Smooth muscle cell (in vitro differentiated cells): ENCODE results near the gene PIK3CG. TPM values are rescaled to one million over a fixed set of nuclear protein-coding genes. Genes with fewer than 3 reads are reported as not detected.

Source experiments
- DNase-seq: peaks from one replicate; lab custom pipeline; 2025; ENCODE audit not compliant: unreplicated experiment; lab: John Stamatoyannopoulos, UW
- H2AFZ ChIP-seq: fragments of 200-600 bp; sonication (generic); 2 replicates; pipeline ENCODE4 v1.6.0; 2016; ENCODE audit warnings: antibody characterized with exemption, low read depth, mild to moderate bottlenecking
- H3F3A ChIP-seq: fragments of 200-600 bp; sonication (generic); 2 replicates; pipeline ENCODE4 v1.6.0; 2017; ENCODE audit warnings: antibody characterized with exemption, low read depth
- H3K27ac ChIP-seq: fragments of 200-600 bp; sonication (generic); 2 replicates; pipeline ENCODE4 v1.5.1; 2016; ENCODE audit warnings: low read depth, mild to moderate bottlenecking
- H3K27me3 ChIP-seq: fragments of 200-600 bp; sonication (generic); 2 replicates; pipeline ENCODE4 v1.6.1; 2016; ENCODE audit warnings: low read depth, mild to moderate bottlenecking
- H3K36me3 ChIP-seq: fragments of 200-600 bp; sonication (generic); 2 replicates; pipeline ENCODE4 v1.5.1; 2016; ENCODE audit warnings: low read depth
- H3K4me1 ChIP-seq: fragments of 200-600 bp; sonication (generic); 2 replicates; pipeline ENCODE4 v1.5.1; 2016; ENCODE audit warnings: low read depth
- H3K4me2 ChIP-seq: fragments of 200-600 bp; sonication (generic); 2 replicates; pipeline ENCODE4 v1.6.0; 2016; ENCODE audit warnings: mild to moderate bottlenecking
- H3K4me3 ChIP-seq: fragments of 200-600 bp; sonication (generic); 2 replicates; pipeline ENCODE4 v1.5.1; 2016; ENCODE audit warnings: mild to moderate bottlenecking
- H3K79me2 ChIP-seq: fragments of 200-600 bp; sonication (generic); 2 replicates; pipeline ENCODE4 v1.6.0; 2016; ENCODE audit warnings: low read depth, mild to moderate bottlenecking
- H3K9ac ChIP-seq: fragments of 200-600 bp; sonication (generic); 2 replicates; pipeline ENCODE4 v1.6.0; 2016; ENCODE audit warnings: low read depth
- H3K9me3 ChIP-seq: fragments of 200-600 bp; sonication (generic); replicated peaks from 2 replicates; pipeline ENCODE4 v1.5.1; 2016; ENCODE audit warnings: low read depth
- H4K20me1 ChIP-seq: fragments of 200-600 bp; sonication (generic); 2 replicates; pipeline ENCODE4 v1.6.0; 2016; ENCODE audit warnings: low read depth
- CTCF ChIP-seq: fragments of 200-600 bp; sonication (generic); IDR thresholded peaks from 2 replicates; pipeline ENCODE4 v1.5.1; 2017; ENCODE audit warnings: borderline replicate concordance, mild to moderate bottlenecking, antibody characterized with exemption; ENCODE audit not compliant: insufficient read depth, poor library complexity, severe bottlenecking
- WGBS: methylation state at CpG from one replicate; pipeline ENCODE4 v1.1.7; 2016; ENCODE audit warnings: low lambda C conversion rate; 5-methylcytosine and 5-hydroxymethylcytosine counted together
- polyA plus RNA-seq: library from polyadenylated mRNA; unstranded; fragments of >200 nt; fragmentation: Nextera tagmentation; extraction: Ambion mirVana; gene quantifications from 2 replicates; pipeline ENCODE4 v1.2.1, GENCODE V29; 2016
- total RNA-seq: library from RNA; depleted of rRNA; stranded (reverse); fragments of >200 nt; gene quantifications from 2 replicates; pipeline ENCODE4 v1.2.3, GENCODE V29; 2014

The PIK3CG gene
- total and polyA plus RNA-seq, 2 experiments from 2014 or later = not detected

GRCh38 chr7:106914018-106914607 is 49.0 kb downstream of the PIK3CG start:
- no peak overlapping the region for H3K4me2 ChIP-seq
- TF ChIP-seq CTCF = no peak
- H3K79me2 ChIP-seq = no peaks in the 10 kb centered on the region
- H3K4me3 ChIP-seq = no peak overlapping the region
- H3K4me1 ChIP-seq = no peaks in the 10 kb centered on the region
- no peak overlapping the region for H3K9ac ChIP-seq
- 93% methylated on average over 3 of the region's 3 CpGs for WGBS
- H2AFZ ChIP-seq = no peak overlapping the region
- H4K20me1 ChIP-seq = no peaks in the 10 kb centered on the region
- H3F3A ChIP-seq = no peaks in the 10 kb centered on the region
- H3K27ac ChIP-seq = no peak overlapping the region
- H3K9me3 ChIP-seq = no peaks in the 10 kb centered on the region
- no peak for DNase-seq
- H3K36me3 ChIP-seq = no peaks in the 10 kb centered on the region
- H3K27me3 ChIP-seq = no peaks in the 10 kb centered on the region

- no peak for TF ChIP-seq CTCF
- Histone ChIP-seq H3K27ac (no peak overlapping the region), H2AFZ (no peak overlapping the region), H3K27me3 (no peaks in the 10 kb centered on the region), H3K4me1 (no peaks in the 10 kb centered on the region), H3K9me3 (no peaks in the 10 kb centered on the region), H4K20me1 (no peaks in the 10 kb centered on the region), H3K4me2 (no peak overlapping the region), H3K79me2 (no peaks in the 10 kb centered on the region), H3F3A (no peaks in the 10 kb centered on the region), H3K36me3 (no peaks in the 10 kb centered on the region), H3K4me3 (no peak overlapping the region), H3K9ac (no peak overlapping the region)
- 96% methylated on average over 2 of the region's 2 CpGs for WGBS
- no peak for DNase-seq
Observed at GRCh38 chr7:106915407-106915806, 50.3 kb downstream of the PIK3CG start.

- WGBS = 89% methylated on average over 4 of the region's 4 CpGs
- no peak overlapping the region for H3K27ac ChIP-seq
- no peaks in the 10 kb centered on the region for H3K9me3 ChIP-seq
- no peak for DNase-seq
- H3K27me3 ChIP-seq = no peaks in the 10 kb centered on the region
- no peaks in the 10 kb centered on the region for H3K4me1 ChIP-seq
- H3K9ac ChIP-seq = no peak overlapping the region
- H3K4me3 ChIP-seq = no peak overlapping the region
- no peak overlapping the region for H3K4me2 ChIP-seq
- TF ChIP-seq CTCF = no peak
- H2AFZ ChIP-seq = no peak overlapping the region
- no peaks in the 10 kb centered on the region for H3K36me3 ChIP-seq
- no peaks in the 10 kb centered on the region for H3F3A ChIP-seq
- H4K20me1 ChIP-seq = no peaks in the 10 kb centered on the region
- no peaks in the 10 kb centered on the region for H3K79me2 ChIP-seq
Observed at GRCh38 chr7:106915873-106916272, 50.8 kb downstream of the PIK3CG start.

GRCh38 chr7:106916679-106917078 is 51.6 kb downstream of the PIK3CG start:
- Histone ChIP-seq H3K4me2 (no peak overlapping the region), H3K27me3 (no peaks in the 10 kb centered on the region), H3F3A (no peaks in the 10 kb centered on the region), H3K9me3 (no peaks in the 10 kb centered on the region), H4K20me1 (no peaks in the 10 kb centered on the region), H3K9ac (no peak overlapping the region), H2AFZ (no peak overlapping the region), H3K4me3 (no peak overlapping the region), H3K79me2 (no peaks in the 10 kb centered on the region), H3K4me1 (no peaks in the 10 kb centered on the region), H3K36me3 (no peaks in the 10 kb centered on the region), H3K27ac (no peak overlapping the region)
- no peak for TF ChIP-seq CTCF
- WGBS = 76% methylated on average over 1 of the region's 1 CpG
- DNase-seq = no peak
